K562 (cell line): Measurements from ENCODE around the gene SLC25A10. TPM values are rescaled to one million over a fixed set of nuclear protein-coding genes. Genes with fewer than 3 reads are reported as not detected.

Source experiments
- ATF1 ChIP-seq, 2 experiments: fragments of 450-650 bp in 1 of 2; IDR thresholded peaks; 2 replicates each; pipeline ENCODE4 v1.6.1; 2016; ENCODE audit warnings: missing compliant biosample characterization in 1 of 2, missing genetic modification characterization in 1 of 2
- C11orf30 ChIP-seq: fragments of 450-650 bp; IDR thresholded peaks from 2 replicates; pipeline ENCODE4 v1.6.1; 2016; ENCODE audit warnings: low read depth, mild to moderate bottlenecking
- CHCHD3 ChIP-seq: fragments of 250-450 bp; sonication (Bioruptor Pico); IDR thresholded peaks from 2 replicates; pipeline ENCODE4 v2.1.2; 2022; ENCODE audit warnings: mild to moderate bottlenecking
- FIP1L1 ChIP-seq: fragments of 200-400 bp; formaldehyde crosslinking; IDR thresholded peaks from 2 replicates; pipeline ENCODE4 v1.6.1; 2018; ENCODE audit warnings: mild to moderate bottlenecking, low read depth, low read length; ENCODE audit not compliant: poor library complexity, severe bottlenecking
- FOXA3 ChIP-seq, 2 experiments: fragments of 450-650 bp in 1 of 2; sonication (generic) in 1 of 2; formaldehyde crosslinking; IDR thresholded peaks in 1 of 2; conservative IDR thresholded peaks in 1 of 2; 2 replicates each; pipeline versions ENCODE4 v1.4.0 to v1.8.0; 2020 to 2022; ENCODE audit warnings: mild to moderate bottlenecking in 2 of 2, missing genetic modification reagents in 1 of 2
- GATAD2B ChIP-seq: fragments of 450-650 bp; IDR thresholded peaks from 2 replicates; pipeline ENCODE4 v1.6.1; 2017; ENCODE audit warnings: mild to moderate bottlenecking, borderline replicate concordance
- HMG20A ChIP-seq: fragments of 450-650 bp; formaldehyde crosslinking; conservative IDR thresholded peaks from 2 replicates; pipeline ENCODE4 v1.4.0; 2020; ENCODE audit warnings: mild to moderate bottlenecking, mixed read lengths
- JUND ChIP-seq, 2 experiments: IDR thresholded peaks; 2 replicates in 1 of 2; 3 replicates in 1 of 2; pipeline ENCODE4 v1.6.1; 2011; ENCODE audit warnings: borderline replicate concordance in 2 of 2, low read depth in 2 of 2, low read length in 2 of 2, improper control_type of control experiment in 1 of 2, missing biosample characterization in 1 of 2, missing genetic modification characterization in 1 of 2, missing genetic modification reagents in 1 of 2
- MTA3 ChIP-seq: fragments of 450-650 bp; formaldehyde crosslinking; IDR thresholded peaks from 2 replicates; pipeline ENCODE4 v1.6.1; 2017; ENCODE audit warnings: mild to moderate bottlenecking, borderline replicate concordance
- NFXL1 ChIP-seq: fragments of 450-650 bp; formaldehyde crosslinking; IDR thresholded peaks from 2 replicates; pipeline ENCODE4 v1.4.0; 2021; ENCODE audit warnings: mild to moderate bottlenecking
- PML ChIP-seq: IDR thresholded peaks from 2 replicates; pipeline ENCODE4 v1.6.1; 2012; ENCODE audit warnings: low read length, inconsistent platforms
- RFX1 ChIP-seq: fragments of 450-650 bp; IDR thresholded peaks from 2 replicates; pipeline ENCODE4 v1.6.1; 2016; ENCODE audit warnings: mild to moderate bottlenecking, moderate library complexity
- SPI1 ChIP-seq: IDR thresholded peaks from 2 replicates; pipeline ENCODE4 v1.6.1; 2011; ENCODE audit warnings: low read depth, low read length, control low read depth, borderline replicate concordance
- ZNF324 ChIP-seq: fragments of 250-450 bp; sonication (Bioruptor Pico); IDR thresholded peaks from 2 replicates; pipeline ENCODE4 v1.4.0; 2020; ENCODE audit warnings: mild to moderate bottlenecking
- ZNF41 ChIP-seq: fragments of 250-450 bp; sonication (Bioruptor Pico); conservative IDR thresholded peaks from 2 replicates; pipeline ENCODE4 v1.4.0; 2020; ENCODE audit warnings: mild to moderate bottlenecking
- ZNF644 ChIP-seq: fragments of 200-800 bp; sonication (Bioruptor generic); IDR thresholded peaks from 2 replicates; pipeline ENCODE4 v1.6.1; 2016; ENCODE audit warnings: low read depth, missing genetic modification characterization, missing compliant biosample characterization
- polyA plus RNA-seq, 8 experiments: library from polyadenylated mRNA; depleted of rRNA in 4 of 8; stranded (reverse) in 5 of 8; unstranded in 3 of 8; fragments of >200 nt; fragmentation: Nextera tagmentation in 2 of 8; fragmentation: Illumina TruSeq in 1 of 8; extraction: Ambion mirVana in 2 of 8; extraction: Trizol in 1 of 8; gene quantifications; 2 replicates each; pipeline versions ENCODE4 v1.2.1 to v1.2.3, GENCODE V29; 2011 to 2014; ENCODE audit warnings: inconsistent platforms in 1 of 8, missing spikeins in 1 of 8
- total RNA-seq, 7 experiments: library from RNA; depleted of rRNA in 6 of 7; stranded (reverse); fragments of >200 nt in 6 of 7; fragmentation: Illumina TruSeq in 2 of 7; extraction: Trizol in 2 of 7; gene quantifications; 2 replicates each; pipeline versions ENCODE4 v1.2.1 to v1.2.3, GENCODE V29; 2011 to 2021; ENCODE audit warnings: low replicate concordance in 1 of 7
- TF ChIP-seq, protein P1 (sequence below): fragments of 450-650 bp; IDR thresholded peaks from 2 replicates; pipeline ENCODE4 v1.6.1; 2016; ENCODE audit warnings: mild to moderate bottlenecking
- TF ChIP-seq, protein P2 (sequence below): fragments of 450-650 bp; formaldehyde crosslinking; IDR thresholded peaks from 2 replicates; pipeline ENCODE4 v1.4.0; 2020; ENCODE audit warnings: mild to moderate bottlenecking, moderate library complexity
- TF ChIP-seq, protein P3 (sequence below): fragments of 450-650 bp; IDR thresholded peaks from 2 replicates; pipeline ENCODE4 v1.6.1; 2016
- TF ChIP-seq, protein P4 (sequence below), 2 experiments: fragments of 450-650 bp; conservative IDR thresholded peaks; 2 replicates each; pipeline ENCODE4 v1.6.1; 2017; ENCODE audit warnings: mild to moderate bottlenecking in 2 of 2, moderate library complexity in 2 of 2

SLC25A10 gene
- total and polyA plus RNA-seq, 9 of the 15 experiments (the other 6 are each of a cell fraction or from before 2014, with no cell fraction given): 0.10 to 85.6 (median 34.3) TPM

DNA sequence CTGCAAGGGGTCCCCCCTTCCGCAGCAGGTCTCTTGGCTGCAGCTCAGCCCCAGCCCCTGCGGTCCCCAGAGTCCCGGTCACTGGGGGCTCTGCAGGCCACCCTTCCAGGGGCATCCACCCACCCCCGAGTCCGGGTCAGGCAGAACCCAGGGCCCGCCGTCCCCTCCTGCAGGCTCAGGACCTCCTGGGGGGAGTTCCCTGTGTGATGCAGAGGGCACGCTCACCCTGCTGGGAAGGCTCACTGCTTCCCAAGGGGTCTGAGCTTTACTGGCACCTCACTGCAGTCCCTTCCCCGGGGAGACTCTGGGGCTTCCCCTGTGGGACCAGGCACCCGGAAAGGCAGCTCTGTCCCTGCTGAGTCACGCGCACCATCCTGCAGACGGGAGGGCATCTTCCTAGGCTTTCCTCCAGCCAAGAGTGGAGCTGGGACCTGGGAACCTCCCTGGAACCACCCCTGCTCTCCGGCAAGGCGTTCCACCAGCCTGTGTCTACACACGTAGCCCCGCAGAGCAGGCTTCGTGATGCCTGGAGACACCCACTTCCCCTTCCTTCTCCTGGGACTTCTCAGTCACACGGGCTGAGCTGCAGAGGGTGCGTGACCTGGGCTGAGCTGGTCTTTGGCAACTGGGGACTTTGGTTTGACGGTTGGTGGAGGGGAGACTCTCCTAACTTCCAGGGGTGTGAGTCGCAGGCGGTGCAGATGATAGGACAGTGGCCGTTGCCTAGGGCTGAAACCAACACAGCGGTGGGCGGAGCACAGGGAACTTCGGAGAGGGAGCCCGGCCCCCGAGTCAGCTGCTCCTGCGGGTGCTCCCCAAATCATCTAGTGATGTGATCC is 23.4 kb downstream of the SLC25A10 start (continued):
- TF ChIP-seq, protein P1, sequence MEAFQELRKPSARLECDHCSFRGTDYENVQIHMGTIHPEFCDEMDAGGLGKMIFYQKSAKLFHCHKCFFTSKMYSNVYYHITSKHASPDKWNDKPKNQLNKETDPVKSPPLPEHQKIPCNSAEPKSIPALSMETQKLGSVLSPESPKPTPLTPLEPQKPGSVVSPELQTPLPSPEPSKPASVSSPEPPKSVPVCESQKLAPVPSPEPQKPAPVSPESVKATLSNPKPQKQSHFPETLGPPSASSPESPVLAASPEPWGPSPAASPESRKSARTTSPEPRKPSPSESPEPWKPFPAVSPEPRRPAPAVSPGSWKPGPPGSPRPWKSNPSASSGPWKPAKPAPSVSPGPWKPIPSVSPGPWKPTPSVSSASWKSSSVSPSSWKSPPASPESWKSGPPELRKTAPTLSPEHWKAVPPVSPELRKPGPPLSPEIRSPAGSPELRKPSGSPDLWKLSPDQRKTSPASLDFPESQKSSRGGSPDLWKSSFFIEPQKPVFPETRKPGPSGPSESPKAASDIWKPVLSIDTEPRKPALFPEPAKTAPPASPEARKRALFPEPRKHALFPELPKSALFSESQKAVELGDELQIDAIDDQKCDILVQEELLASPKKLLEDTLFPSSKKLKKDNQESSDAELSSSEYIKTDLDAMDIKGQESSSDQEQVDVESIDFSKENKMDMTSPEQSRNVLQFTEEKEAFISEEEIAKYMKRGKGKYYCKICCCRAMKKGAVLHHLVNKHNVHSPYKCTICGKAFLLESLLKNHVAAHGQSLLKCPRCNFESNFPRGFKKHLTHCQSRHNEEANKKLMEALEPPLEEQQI: no peak
- TF ChIP-seq ATF1 (CRISPR knock-in tag; IDR thresholded peaks at IDR 0.05) (no peak), ATF1 (tag; IDR thresholded peaks at IDR 0.05) (0 out of 2 replicates have a peak, but pooled peaks have one; percentile 28), CHCHD3 (CRISPR knock-in tag) (no peak), RFX1 (no peak; the same call in 1 of the 2 replicates), NFXL1 (CRISPR knock-in tag) (no peak), FIP1L1 (no peak), C11orf30 (peak; percentile 69), GATAD2B (no peak), SPI1 (peak; percentile 92), MTA3 (peak; percentile 63; the same call in 1 of the 2 replicates), ZNF41 (CRISPR knock-in tag) (no peak), PML (no peak), JUND (IDR thresholded peaks at IDR 0.05; ENCODE audit: borderline replicate concordance, low read depth, low read length) (no peak), JUND (tag; IDR thresholded peaks at IDR 0.05; ENCODE audit: borderline replicate concordance, low read depth, low read length) (no peak), ZNF644 (tag) (no peak), FOXA3 (CRISPR knock-in tag; conservative IDR thresholded peaks at IDR 0.05 in 1 of 2, IDR thresholded peaks at IDR 0.05 in 1 of 2) (no peak), ZNF324 (CRISPR knock-in tag) (no peak), HMG20A (no peak)
- TF ChIP-seq, protein P2, sequence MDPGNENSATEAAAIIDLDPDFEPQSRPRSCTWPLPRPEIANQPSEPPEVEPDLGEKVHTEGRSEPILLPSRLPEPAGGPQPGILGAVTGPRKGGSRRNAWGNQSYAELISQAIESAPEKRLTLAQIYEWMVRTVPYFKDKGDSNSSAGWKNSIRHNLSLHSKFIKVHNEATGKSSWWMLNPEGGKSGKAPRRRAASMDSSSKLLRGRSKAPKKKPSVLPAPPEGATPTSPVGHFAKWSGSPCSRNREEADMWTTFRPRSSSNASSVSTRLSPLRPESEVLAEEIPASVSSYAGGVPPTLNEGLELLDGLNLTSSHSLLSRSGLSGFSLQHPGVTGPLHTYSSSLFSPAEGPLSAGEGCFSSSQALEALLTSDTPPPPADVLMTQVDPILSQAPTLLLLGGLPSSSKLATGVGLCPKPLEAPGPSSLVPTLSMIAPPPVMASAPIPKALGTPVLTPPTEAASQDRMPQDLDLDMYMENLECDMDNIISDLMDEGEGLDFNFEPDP (CRISPR knock-in tag): no peak
- TF ChIP-seq, protein P3, sequence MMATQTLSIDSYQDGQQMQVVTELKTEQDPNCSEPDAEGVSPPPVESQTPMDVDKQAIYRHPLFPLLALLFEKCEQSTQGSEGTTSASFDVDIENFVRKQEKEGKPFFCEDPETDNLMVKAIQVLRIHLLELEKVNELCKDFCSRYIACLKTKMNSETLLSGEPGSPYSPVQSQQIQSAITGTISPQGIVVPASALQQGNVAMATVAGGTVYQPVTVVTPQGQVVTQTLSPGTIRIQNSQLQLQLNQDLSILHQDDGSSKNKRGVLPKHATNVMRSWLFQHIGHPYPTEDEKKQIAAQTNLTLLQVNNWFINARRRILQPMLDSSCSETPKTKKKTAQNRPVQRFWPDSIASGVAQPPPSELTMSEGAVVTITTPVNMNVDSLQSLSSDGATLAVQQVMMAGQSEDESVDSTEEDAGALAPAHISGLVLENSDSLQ: 0 out of 2 replicates have a peak, but pooled peaks have one; percentile 7
- TF ChIP-seq, protein P4, sequence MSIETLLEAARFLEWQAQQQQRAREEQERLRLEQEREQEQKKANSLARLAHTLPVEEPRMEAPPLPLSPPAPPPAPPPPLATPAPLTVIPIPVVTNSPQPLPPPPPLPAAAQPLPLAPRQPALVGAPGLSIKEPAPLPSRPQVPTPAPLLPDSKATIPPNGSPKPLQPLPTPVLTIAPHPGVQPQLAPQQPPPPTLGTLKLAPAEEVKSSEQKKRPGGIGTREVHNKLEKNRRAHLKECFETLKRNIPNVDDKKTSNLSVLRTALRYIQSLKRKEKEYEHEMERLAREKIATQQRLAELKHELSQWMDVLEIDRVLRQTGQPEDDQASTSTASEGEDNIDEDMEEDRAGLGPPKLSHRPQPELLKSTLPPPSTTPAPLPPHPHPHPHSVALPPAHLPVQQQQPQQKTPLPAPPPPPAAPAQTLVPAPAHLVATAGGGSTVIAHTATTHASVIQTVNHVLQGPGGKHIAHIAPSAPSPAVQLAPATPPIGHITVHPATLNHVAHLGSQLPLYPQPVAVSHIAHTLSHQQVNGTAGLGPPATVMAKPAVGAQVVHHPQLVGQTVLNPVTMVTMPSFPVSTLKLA (conservative IDR thresholded peaks at IDR 0.05): 0 out of 4 replicates have a peak, but pooled peaks of 1 of the 2 experiments have one; percentile 55
